CD4-positive, alpha-beta T cell treated with Interleukin-2 at 100 ng/mL for 4 hours (primary cell): ENCODE results near the gene TPMT.
"Not testable (repeated sequence)": the region's sequence is repeated elsewhere in the genome, so short reads cannot be mapped to it uniquely, and the experiment has no call there.

Source experiments
- DNase-seq: peaks from one replicate; pipeline ENCODE4 v3.0.0-alpha.2; 2020; ENCODE audit warnings: low spot score

TPMT gene

GRCh38 chr6:18155150-18155863 is 430 bp upstream of the TPMT start, which contains the start of gene KDM1B:
Gene KDM1B, plus strand, starts transcription at chr6:18155422. Its CDS starts 4,474 bp downstream, at chr6:18159896.
- DNase-seq: peak; percentile 99

DNA sequence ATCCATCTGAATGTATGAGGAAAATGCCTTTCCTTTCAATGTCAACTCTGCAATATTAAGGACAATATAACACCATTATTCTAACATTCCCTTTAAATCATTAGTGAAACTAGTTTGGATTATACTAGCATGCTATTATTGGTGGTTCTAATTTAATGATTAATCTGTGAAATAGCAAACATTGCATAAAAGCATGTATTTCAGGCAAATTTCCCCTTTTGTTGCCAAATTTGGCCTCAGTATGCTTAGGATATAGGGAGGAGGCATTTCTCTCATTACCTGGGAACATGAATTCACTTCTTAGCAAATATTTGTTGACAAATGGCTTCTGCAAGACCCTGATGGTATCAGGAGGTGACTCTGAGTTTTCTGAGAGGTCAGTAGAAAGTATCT is 1.6 kb downstream of the TPMT start:
- DNase-seq: no peak

DNA sequence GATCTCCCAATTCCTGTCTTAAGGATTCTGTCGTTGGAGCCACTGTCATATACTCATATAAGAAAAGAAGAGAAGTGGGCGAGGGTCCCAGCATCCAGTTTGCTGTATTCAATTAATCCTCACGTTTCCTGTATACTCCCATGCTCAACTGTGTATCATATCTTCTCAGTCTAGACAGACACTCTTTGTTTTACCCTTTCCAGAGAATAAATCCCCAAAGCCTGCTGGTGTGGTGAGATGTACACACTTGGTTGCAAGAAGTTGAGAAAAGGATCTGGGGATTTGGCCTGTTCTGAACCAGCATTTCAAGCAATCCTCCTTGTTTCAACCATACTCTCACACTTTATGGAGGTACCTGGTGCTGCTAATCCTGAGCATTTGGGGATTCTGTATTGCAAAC is 3.1 kb downstream of the TPMT start:
- no peak for DNase-seq

- not testable (repeated sequence) for DNase-seq
These were observed 3.5 kb downstream of the TPMT start for GRCh38 chr6:18151391-18151790.

GRCh38 chr6:18148304-18149025 is 6.4 kb downstream of the TPMT start:
- no peak for DNase-seq

- DNase-seq: no peak
These were observed 7.3 kb downstream of the TPMT start for GRCh38 chr6:18147616-18148015.

- DNase-seq: no peak
These were observed 7.7 kb downstream of the TPMT start for GRCh38 chr6:18147160-18147559.

- no peak for DNase-seq
These were observed 12.4 kb downstream of the TPMT start for GRCh38 chr6:18142591-18142861.

DNA sequence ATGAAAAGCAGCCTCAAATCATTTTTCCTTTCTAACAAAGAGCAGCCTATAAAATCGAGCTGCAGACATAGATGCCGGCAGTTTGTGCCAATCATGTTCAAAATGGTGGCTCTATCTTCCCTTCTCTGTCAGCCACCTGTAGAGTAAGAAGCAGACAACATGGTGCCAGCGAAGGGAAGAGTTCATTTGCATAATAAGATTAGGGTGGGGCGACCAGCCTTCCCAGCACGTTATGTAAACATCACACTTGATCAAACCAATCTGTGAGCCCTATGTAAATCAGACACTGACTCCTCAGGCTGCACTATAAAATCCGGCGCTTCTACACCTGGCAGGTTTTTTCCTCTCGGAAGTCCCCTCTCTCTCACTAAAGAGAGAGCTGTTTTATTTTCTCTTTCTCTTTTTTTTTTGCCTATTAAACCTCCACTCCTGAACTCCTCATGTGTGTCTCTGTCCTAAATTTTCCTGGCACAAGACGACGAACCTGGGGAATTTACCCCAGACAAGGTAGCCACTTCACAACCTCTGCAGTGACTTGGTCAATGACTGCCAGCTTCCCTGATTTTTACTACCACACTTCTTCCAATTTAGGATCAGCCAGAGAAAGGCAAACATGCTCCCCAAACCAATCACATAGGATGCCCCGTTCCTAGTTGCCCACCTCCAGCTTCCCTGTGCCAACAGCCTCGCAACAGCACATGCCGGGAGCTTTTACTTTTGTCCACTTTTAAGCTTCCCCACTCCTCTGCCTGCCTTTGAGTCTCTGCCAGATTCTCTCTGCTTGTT is 12.9 kb downstream of the TPMT start:
- DNase-seq: no peak

DNA sequence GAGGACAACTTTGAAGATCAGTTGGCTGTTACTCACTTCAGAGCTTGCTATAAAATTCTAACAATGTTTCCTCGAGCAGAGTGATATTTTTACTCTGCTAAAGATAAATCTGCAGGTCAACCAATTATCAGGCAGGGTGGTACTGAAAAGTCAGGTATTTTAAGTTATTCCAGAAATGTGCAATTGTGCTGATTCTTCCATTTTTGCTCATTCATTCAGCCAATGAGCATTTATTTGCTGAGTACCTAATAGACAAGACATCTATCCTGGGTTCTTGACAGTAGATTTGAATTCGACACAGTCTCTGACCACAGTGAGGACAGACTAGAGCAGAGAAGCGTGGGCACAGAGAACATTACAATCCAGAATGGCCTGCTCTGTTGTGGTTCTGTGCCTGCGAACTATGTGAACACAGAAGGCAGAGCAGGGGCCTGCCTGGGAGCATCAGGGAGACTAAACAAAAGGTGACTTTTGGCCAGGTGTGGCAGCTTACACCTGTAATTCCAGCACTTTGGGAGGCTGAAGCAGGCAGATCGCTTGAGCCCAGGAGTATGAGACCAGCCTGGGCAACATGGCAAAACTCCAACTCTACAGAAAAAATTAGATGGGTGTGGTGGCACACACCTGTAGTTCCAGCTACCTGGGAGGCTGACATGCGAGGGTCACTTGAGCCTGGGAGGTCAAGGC is 14.8 kb downstream of the TPMT start:
- no peak for DNase-seq

- no peak for DNase-seq
These were observed 16.0 kb downstream of the TPMT start for GRCh38 chr6:18138906-18139305.

DNA sequence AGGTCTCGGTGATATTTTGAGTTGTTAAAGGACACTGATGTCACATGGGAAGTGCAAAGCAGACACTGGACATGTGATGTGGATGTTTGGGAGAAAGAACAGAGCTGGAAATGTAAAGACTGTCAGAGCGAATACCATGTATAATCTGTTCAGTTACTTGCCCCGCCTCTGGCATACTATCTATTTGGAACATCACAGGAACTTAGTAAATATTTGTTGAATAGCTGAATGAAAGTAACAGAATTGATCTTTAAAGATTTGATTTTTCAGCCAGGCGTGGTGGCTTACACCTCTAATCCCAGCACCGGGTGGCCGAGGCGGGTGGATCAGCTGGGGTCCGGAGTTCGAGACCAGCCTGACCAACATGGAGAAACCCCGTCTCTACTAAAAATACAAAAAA is 18.6 kb downstream of the TPMT start:
- no peak for DNase-seq

- no peak for DNase-seq
These were observed 19.7 kb downstream of the TPMT start for GRCh38 chr6:18135171-18135570.

DNA sequence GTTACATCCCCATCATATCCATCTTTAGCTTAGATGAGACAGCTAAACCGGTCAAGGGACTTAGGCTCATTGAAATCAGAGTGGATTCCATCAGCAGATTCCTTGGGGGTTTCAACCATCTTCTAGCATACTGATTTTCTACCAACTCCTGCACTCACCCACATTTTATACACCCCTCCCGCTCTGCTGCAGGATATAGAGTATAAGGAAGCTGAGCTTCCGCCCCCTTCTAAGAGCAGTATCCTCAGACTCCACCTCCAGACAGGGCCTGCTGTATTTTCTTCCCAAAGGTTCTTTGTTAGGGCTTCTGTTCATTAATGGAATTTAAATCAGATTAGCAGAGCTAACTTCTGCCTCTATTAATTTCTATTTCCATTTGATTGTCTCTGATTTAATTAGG is 22.5 kb downstream of the TPMT start:
- DNase-seq: no peak

- no peak for DNase-seq
These were observed 28.8 kb downstream of the TPMT start for GRCh38 chr6:18126121-18126520.

DNA sequence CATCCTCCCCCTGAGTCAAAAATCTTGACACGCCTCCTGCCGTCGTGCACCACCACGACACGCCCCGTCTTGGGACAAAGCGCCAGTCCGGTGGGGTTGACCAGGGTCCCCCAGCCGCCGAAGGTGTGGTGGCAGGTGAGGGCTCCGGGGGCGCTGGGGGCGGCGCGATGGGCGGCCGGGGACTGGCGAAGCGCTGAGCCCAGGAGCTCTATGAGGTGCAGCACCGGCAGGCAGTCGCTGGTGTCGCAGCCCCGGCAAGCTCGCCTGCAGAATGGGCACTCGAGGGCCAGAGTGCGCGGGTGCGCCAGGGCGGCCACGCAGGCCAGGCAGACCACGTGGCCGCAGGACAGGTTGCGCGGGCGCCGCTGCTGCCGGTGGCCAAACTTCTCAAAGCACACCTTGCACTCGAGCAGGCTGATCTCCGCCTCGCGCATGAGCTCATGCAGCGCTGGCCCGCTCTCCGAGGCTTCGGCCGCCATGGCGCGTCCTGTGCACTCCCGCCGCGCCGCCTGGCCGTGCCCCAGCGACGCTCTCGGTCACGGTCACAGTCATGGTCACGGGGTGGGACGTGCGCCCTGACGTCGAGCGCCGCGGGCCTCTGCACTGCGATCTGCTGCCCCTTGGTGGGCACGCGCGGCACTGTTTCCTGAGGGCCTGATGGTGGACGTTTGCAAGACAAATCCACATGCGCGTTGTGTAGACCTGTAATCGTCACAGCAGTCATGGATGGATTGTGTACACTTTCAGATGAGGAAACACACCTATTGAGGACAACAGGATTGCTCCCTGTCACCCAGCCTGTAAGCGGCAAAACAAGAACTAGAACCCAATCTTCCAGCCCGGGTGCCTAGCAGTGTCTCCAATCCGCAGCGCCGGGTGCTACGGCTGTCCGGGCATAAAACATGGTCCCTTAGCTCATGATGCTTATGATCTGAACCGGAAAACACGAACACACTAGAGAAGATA is 32.5 kb downstream of the TPMT start, which contains the start of gene NHLRC1:
Gene NHLRC1 (minus strand): TSS at position 550 of the 966 bp plus-strand sequence. CDS start 71 bp downstream, at position 479.
- DNase-seq: peak; percentile 69

- DNase-seq: no peak
These were observed 33.2 kb downstream of the TPMT start for GRCh38 chr6:18121580-18122127.

DNA sequence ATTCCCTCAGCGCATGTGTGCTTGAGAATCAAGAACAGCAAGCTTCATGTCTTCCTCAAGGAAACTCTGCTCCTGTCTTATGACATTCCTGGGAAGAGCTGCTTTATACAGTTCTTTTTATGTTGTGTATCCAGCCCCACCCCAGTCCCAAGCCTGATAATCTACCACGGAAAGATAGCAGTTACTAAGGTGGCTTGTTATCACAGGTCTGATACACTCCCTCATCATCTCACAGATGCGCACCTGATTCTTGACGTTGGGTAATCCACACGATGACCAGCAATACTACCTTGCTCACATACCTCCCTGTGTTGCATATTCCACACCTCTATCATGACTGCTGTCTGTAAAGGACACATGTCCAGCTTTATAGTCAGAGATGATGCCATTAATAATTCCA is 35.6 kb downstream of the TPMT start:
- DNase-seq: no peak

DNA sequence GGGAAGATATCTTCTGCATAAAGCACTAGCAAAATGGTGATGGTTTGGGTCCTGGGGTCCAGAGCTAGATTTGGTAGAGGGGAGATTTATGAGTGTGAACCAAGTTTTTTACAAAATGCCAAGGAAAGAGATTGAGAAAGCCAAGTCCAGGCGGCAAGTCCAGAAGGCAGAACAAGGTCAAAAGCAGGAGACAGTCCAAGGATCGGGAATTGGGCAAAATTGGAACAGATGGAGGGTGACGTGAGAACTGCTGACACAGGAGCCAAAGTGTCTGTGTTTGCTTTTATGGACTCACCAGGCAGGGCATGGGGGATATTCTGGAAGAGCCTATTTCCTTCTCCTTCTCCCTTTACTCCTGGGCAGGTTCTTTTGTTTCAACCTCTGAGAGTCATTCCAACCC is 36.5 kb downstream of the TPMT start:
- DNase-seq: no peak

- no peak for DNase-seq
These were observed 37.7 kb downstream of the TPMT start for GRCh38 chr6:18117136-18117535.

GRCh38 chr6:18115356-18115755 is 39.5 kb downstream of the TPMT start:
- DNase-seq: no peak
